GM19328 (cell line): ENCODE results near the gene NT5M.

Experiments
- ATAC-seq: cut with Tn5 transposase; IDR thresholded peaks from one replicate; pipeline ENCODE4 v1.9.1; 2021; ENCODE audit warnings: mild to moderate bottlenecking, moderate library complexity; ENCODE audit not compliant: unreplicated experiment

NT5M gene

GRCh38 chr17:17388657-17389496, 85.7 kb downstream of the NT5M start:
- no peak for ATAC-seq

- no peak for ATAC-seq
Observed at GRCh38 chr17:17391668-17392370, 88.6 kb downstream of the NT5M start.

- ATAC-seq = no peak
Observed at GRCh38 chr17:17393976-17394375, 90.8 kb downstream of the NT5M start.

- ATAC-seq = no peak
Observed at GRCh38 chr17:17394494-17394893, 91.3 kb downstream of the NT5M start.

- no peak for ATAC-seq
Observed at GRCh38 chr17:17395246-17395802, 92.2 kb downstream of the NT5M start.

- no peak for ATAC-seq
Observed at GRCh38 chr17:17395885-17396284, 92.7 kb downstream of the NT5M start.
